Right lobe of liver (tissue), 4 donors: ENCODE measurements around the gene ZFAND2B.
"Not testable (repeated sequence)": the region's sequence is repeated elsewhere in the genome, so short reads cannot be mapped to it uniquely, and the experiment has no call there.

Source experiments
- CTCF ChIP-seq, 4 donors: fragments of 200-600 bp in 3 of 4; fragments of 450-650 bp in 1 of 4; IDR thresholded peaks; one replicate each; pipeline versions ENCODE4 v1.5.1 to v1.8.0; 2016 to 2022; ENCODE audit warnings: antibody characterized with exemption in 4 of 4, mild to moderate bottlenecking in 2 of 4
- POLR2A ChIP-seq: fragments of 450-650 bp; IDR thresholded peaks from one replicate; pipeline ENCODE4 v1.6.1; 2017; ENCODE audit warnings: antibody characterized with exemption, mild to moderate bottlenecking
- donor health status: DM: no; HTN: no; CAD: no.
- donor health status: DM: no; HTN: no; CAD: no.
- donor health status: DM: no; HTN: yes; CAD: no.

GRCh38 chr2:219258942-219259341 is 52.4 kb downstream of the ZFAND2B start:
- TF ChIP-seq CTCF (IDR thresholded peaks at IDR 0.05); POLR2A: not testable (repeated sequence)
